HG03520 (cell line): Measurements from ENCODE around the gene TCP1.
"Not testable (repeated sequence)": the region's sequence is repeated elsewhere in the genome, so short reads cannot be mapped to it uniquely, and the experiment has no call there.

Source experiments
- ATAC-seq: cut with Tn5 transposase; IDR thresholded peaks from one replicate; pipeline ENCODE4 v1.9.1; 2021; ENCODE audit warnings: mild to moderate bottlenecking, moderate library complexity; ENCODE audit not compliant: unreplicated experiment

The TCP1 gene

DNA sequence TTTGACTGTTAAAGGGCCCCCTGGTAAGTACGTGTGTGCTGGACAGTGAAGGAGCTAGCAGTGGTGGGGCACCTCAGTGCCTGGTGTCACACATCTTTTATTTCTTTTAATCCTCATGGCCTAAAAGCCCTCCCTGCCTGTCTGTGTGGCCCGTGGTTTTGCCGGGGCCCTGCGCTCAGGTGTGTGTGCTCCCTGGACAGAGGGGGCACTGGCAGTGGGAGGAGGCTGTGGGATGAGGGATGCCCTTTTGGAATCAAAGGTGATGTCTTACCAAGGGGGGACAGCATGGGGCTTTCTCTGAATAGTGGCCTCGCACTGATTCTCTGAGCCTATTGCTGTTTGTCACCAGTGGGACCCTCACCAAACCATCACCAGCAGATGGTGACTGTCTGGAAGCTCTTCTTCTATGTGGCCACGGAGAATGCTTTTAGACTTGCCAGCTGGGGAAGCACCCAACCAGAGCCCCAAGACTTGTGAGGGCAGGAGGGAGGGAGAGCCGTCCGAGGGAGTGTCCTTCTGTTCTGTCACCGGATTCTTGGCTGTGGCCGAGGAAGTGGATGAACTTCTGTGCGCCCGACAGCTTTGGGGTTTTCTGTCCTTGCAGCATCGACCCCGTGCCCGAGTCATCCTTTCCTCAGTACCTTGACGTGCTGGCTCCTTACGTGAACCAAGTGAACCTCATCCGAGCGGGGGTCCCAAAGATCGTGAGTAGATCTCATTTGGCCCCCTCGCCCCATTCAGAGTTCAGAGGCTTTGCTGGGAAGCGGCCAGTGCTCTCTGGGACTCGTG, 28.7 kb upstream of the TCP1 start:
- ATAC-seq, result no peak

DNA sequence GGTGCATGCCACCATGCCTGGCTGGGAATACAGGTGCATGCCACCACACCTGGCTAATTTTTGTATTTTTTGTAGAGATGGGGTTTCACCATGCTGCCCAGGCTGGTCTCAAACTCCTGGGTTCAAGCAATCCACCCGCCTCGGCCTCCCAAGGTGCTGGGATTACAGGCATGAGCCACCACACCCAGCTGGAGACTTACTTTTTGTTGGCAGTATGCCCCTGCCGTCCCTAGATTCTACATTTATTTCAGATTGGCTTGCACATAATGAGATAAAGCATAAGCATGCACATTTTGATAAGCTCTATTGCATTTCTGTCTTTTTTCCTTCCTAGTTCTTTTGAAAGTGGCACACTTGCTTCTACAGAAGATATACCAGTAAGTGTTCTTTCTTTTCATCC, 27.4 kb upstream of the TCP1 start:
- not testable (repeated sequence) for ATAC-seq

DNA sequence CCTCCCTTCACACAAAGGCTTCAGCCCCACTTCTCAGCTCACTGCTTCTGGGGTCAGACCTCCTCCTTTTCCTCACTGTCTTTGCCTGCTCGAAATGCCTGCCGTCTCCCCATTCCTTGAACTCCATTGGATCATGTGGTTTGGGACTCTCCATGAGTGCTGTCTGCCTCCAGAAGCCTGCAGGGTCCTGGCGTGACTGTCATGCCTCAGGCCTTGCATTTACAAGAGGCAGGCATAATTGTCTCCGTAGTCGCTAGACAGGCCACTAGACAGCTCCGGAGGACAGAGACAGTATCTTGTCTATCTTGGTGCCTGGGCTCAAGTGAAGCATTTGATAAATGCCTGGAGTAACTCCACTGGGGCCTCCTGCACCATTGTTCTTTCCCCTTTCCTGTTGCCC, 26.0 kb upstream of the TCP1 start:
- ATAC-seq, result no peak

DNA sequence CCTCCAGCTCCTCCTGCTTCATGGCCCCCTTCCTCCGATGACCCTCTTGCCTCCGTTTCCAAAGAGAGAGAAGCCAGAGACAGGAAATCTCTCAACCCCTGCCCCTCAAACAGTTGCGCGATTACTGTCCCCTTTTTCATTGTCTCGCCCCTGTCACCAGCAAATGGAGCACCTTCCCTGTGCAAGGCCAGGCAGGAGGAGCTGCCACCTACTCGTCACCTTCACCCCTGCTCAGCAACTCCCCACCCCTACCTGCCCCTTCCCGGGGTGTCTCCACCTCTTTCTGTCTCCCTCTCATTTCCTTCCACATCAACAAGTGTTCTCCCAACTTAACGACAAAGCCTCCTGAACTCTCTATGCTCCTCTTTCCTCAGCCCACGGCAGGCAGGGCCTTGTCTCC, 24.4 kb upstream of the TCP1 start:
- no peak for ATAC-seq

DNA sequence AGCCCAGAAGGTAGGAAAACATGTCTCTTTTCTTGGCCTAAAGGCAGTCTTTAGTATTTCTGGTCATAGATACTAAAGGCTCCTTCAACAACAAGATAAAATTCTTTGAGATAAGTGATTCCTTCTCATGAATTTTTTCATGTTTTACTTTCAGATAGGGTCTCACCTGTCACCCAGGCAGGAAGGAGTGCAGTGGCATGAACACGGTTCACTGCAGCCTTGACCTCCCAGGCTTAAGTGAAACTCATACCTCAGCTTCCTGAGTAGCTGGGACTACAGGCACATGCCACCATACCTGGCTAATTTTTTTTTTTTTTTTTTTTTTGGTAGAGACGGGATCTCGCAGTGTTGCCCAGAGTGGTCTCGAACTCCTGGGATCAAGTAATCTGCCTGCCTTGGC, 19.7 kb upstream of the TCP1 start:
- ATAC-seq, result no peak

DNA sequence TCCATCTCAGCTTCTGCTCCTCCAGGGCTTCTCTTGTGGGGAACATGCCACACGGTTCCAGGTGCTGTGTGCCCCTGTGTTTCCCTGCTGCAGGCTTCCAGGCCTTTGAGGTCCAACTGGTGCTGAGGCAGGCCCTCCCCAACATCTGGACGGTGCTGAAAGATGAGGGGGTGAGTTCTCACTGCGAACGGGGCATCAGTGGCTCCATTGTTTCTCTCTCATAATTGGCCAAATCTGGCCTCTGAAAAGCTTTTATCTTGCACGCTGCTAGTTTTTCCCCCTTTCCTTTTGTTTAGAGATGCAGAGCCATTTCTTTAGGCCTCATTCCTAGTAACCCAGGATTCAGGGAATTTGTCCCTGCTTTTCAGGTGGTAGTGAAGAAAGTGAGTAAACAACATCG, 19.2 kb upstream of the TCP1 start:
- ATAC-seq, result no peak

DNA sequence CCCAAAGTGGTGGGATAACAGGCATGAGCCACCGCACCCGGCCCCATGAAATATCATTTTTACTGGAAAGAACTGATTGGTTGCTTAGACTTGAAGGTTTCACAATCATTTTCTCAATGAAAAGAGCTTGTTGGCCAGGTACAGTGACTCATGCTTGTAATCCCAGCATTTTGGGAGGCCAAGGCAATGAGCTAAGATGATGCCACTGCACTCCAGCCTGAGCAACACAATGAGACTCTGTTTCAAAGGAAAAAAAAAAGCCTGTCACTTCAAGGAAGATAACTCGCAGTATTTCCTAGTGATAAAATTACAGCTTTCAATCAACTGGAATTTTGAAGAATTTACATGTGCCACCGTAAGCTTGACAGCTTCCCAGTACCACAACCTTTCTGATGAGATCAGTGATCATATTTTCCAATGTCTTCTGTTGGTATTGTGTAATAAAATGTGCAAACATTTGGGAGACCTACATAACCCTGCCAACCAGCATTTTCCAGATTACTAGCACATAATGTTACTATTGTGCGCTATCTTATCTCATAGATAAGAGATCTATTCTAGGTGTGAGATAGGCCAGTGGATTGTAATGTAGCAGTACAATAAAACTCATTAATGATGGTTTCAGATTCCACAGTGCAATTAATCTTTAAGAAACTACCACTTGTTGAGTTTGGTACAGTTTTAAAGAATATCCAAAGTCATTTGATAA, 17.9 kb upstream of the TCP1 start:
- no peak for ATAC-seq

DNA sequence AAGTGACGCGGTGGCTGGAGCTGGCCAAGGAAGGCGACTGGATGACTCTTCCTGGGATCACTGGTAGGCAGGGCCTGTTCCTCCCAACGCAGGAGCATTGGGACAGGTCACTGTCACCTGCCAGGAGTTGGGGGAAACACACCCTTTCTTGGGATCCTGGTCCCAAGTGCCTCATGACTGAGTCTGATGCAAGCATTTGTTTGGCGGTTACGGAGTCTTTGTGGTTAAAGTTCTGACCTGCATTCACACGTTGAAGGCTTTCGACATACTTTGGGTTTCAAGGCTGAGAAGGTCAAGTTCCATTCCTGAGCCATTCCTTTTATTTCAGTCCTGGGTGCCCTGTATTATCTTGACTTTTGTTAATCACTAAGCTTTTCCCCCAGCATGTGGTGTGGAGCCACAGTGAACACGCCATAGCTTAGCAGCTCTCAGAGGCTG, 16.6 kb upstream of the TCP1 start:
- ATAC-seq, result no peak

DNA sequence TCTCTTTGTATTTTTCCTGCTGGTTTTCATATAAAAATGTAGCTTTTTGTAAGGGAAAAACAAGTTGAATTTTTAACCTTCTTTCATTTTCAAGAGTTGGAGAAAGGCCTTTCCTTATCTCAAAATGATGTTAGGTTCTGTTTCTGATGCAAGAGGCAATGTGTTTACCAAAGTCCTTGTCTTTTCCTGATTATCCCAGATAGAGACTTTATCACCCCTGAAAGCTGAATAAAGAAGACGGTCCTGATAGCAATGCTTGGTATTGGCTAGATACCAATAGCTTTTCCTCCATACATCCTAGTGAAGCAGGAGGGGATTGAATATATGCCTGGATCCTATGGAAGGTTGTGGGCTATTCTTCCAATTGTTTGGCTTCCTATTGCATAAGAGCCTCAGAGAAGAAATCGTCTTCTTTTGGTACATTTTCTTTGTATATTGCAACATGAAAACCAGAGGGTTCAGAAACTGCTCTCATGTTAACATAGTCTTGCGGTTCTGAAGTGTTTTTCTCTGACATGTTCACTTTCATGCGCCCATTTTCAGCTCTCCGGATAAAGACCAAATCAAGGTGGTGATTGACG, 16.1 kb upstream of the TCP1 start:
- ATAC-seq, result no peak

DNA sequence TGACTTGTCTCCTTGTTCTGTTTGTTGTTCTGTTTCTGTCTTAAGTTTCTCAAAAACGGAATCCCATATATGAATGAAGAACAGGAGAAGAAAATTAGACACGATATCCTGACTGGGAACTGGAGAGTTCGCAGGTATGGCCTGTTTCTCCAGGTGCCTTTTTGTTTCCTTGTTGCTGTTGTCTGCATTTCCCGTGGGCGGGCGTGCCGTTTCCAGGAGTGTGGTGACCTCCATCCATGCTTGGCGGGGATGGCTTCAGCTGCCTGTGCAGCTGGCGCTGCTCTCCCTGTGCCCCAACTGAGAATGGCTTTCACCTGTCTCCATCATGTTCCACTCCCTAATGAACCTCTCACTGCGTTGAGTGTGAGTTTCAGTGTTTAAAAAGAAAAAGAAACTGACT, 15.1 kb upstream of the TCP1 start:
- no peak for ATAC-seq

DNA sequence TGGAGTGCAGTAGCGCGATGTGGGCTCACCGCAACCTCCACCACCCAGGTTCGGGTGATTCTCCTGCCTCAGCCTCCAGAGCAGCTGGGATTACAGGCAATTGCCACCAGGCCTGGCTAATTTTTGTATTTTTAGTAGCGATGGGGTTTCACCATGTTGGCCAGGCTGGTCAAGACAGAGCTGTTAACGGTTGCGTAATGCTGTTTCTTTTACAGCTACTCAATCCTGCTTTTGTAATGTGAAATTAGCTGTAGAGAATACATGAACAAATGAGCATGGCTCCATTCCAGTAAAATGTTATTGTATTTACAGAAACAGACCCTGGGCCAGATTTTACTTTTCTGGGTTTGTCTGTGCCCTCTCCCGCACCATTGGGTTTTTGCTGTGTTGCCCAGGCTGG, 12.5 kb upstream of the TCP1 start:
- ATAC-seq, result no peak

DNA sequence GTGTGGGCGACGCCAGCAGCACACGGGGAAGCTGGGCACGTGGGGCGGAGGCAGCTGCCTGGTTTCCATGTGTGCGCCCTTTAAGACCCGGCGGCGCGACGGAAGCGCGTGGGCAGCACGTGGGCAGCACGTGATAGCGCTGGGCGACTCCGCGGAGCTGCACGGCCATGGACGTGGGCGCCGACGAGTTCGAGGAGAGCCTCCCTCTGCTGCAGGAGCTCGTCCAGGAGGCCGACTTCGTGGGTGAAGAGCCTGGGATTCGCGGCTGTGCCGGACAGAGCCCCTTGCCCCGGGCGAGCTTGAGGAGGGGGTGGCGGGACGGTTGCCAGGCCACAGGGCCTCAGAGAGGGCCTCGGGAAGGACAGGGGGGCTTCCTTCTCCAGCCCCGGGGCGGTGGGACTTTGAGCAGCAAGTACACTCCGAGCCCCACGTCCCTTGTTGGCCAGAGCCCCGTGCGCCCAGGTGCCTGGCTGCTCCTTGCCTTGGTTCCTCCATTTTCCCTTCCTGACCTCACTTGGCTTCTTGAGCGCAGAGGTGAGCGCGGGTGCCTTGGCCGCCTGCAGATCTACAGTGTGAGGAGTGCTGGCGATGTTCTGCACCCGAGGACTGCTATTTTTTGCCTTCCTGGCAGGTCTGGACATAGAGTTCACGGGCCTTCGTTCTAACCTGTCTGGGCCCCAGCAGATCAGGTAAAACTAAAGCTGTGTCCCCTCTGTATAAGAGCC, 10.9 kb upstream of the TCP1 start, which contains the start of gene PNLDC1:
Gene PNLDC1, plus strand, starts transcription at position 136 of the 725 bp plus-strand sequence. Its CDS starts 32 bp downstream, at position 168.
- ATAC-seq, result no peak

DNA sequence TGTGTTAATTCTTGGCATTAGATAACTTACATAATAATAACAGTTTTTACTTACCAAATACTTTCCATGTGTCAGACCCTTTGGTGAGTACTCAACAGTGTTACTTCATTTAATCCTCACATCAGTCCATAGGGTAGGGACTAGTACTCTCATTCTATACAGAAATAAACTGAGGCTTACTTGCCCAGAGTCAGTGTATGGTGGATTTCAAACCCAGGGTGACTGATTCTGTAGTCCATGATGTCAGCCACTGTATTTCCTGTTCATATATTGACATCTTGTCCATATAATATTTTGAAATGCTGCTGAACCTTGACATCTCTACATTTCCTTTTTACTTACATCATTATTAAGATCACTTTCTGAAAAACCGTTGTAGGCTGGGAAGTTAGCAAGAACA, 8.2 kb upstream of the TCP1 start:
- ATAC-seq, result no peak

DNA sequence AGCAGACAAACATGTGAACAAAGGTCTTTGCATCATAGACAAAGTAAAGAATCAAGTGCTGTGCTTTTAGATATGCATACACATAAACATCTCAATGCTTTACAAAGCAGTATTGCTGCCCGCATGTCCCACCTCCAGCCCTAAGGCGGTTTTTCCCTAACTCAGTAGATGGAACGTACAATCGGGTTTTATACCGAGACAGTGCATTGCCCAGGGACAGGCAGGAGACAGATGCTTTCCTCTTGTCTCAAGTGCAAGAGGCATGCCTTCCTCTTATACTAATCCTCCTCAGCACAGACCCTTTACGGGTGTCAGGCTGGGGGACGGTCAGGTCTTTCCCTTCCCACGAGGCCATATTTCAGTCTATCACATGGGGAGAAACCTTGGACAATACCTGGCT, 5.6 kb upstream of the TCP1 start:
- not testable (repeated sequence) for ATAC-seq

DNA sequence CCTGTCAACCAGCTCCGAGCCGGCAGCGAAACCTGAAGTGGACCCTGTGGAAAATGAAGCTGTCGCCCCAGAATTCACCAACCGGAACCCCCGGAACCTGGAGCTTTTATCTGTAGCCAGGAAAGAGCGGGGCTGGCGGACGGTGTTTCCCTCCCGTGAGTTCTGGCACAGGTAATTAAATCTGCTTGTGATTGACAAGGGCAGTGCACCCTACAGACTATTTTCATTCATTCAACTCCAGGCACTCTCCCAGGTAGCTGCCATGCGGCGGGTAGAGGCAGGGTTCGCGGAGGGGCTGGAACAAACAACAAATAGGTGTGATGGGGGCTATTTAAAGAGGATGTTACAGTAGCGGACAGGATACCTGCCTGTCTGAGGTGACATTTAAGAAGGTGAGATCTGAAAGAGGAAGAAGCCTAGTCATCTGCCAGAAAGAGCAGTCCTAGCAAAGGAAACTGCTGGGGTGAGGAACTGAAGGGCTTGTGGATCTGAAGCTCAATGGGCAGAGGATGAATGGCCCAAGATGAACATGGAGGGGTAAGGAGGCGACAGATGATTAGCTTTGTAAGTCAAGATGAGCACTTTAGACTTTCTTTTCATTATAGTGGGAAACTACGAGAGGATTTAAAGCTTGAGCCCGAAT, 1.7 kb upstream of the TCP1 start:
- no peak for ATAC-seq

DNA sequence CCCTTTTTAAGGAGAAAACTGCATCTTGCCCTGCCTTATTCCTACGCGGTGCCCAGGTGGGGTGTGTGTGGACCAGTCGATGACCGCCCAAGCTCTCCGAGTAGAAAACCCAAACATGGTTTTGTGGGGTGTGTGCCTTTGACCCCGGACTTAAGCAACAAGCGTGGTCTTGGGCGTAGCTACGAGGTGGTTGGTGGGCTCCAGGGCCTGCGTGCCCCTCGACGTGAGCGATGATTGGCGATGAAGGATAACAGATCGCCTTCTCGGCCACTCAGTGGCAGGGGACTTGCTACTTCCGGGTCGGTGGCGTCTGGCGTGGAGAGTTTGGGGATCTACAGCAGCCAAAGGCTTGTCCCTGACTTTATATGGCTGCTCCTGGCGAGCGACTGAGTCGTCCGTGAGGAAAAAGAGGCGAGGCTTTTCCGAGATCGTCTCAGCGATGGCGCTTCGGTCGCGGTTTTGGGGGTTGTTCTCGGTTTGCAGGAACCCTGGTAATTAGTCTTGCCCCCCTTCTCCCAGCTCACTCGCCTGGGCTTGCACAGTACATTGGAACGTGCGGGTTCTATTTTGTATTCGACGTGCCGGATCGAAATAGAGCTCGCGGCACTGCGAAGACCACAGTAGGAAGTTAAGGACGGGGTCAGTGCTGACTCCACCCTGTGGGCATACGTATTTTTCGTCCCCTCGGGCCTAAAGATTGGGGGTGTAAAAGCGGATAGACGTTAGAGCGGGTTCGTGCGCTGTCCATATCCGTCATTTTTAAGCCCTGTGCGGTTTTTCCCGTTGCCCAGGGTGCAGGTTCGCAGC, 950 bp upstream of the TCP1 start, which contains the start of gene MRPL18:
Gene MRPL18, plus strand, starts transcription at position 319 of the 807 bp plus-strand sequence. Its CDS starts 121 bp downstream, at position 440.
- peak; percentile 81 for ATAC-seq

DNA sequence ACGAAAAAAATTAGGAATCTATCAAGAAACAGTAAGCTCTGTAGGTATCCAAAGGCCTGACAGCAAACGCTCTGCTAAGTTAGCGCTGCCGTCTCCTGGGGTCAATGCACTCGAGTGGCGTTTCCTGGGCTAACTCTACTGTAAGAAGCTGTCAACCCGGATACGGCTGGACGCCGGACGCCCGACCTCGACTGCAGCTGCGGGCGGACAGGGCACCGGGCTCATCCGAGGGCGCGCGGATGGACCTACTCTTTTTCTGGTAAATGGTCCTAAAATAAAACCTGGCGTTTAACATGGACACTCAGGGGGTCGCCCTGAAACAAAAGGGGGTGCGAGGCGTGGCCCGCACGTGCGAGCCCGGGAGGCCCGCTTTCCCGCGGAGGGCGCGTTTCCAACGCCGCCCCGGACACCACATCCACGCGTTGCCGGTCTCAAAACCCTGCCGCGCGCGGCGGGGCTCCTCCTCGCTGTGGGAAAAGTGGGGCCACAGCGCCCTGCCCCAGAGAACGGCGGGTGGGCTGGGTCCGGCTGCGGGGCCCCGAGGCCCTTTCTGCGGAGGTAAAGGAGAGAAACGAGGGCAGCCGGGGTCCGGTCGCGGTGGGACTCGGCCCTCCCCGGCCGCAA, 537 bp downstream of the TCP1 start:
- no peak for ATAC-seq

DNA sequence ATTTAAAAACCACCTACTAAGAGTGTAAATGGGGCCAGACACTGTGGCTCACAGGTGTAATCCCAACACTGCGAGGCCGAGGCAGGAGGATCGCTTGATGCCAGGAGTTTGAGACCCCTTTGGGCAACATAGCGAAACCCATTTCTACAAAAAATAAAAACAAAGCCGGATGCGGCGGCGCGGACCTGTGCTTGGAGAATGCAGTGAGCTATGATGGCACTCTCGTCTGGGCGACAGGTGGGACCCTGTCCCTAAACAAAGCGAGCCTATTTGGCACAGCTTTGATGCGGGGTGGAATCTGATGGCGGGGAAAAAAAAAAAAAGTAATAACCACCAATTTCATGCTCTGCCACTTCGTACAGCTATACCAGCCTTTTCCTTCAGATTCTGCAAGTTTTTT, 1.1 kb downstream of the TCP1 start:
- no peak for ATAC-seq

DNA sequence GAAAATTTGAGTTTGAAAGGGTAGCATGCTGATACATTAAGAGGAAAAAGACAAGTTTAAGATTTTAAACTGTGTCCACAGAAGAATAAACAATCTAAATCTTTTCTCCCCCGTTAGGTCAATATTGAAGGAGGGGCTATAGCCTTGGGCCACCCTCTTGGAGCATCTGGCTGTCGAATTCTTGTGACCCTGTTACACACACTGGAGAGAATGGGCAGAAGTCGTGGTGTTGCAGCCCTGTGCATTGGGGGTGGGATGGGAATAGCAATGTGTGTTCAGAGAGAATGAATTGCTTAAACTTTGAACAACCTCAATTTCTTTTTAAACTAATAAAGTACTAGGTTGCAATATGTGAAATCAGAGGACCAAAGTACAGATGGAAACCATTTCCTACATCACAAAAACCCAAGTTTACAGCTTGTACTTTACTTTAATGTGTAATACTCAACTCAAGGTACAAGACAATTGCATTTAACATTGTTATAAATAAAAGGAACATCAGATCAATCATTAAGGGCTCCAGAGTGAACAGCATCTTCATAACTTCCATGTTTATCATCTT, 10.8 kb downstream of the TCP1 start:
- ATAC-seq, result no peak
